Measurements from ENCODE around the gene VDR. TPM values are rescaled to one million over a fixed set of nuclear protein-coding genes. Genes with fewer than 3 reads are reported as not detected.

VDR gene
- total RNA-seq, 1 experiment from 2014 or later = 9.5 TPM

GRCh38 chr12:47803191-47803875 is 101.5 kb downstream of the VDR start:
- DNase-seq (ENCODE audit: low read depth, low spot score) = no peak
- peaks cover 2 to 7% of the 10 kb centered on the region in 2 experiments; a peak in 3 of 4 replicates for H3K4me1 ChIP-seq (ENCODE audit: control insufficient read depth in 1 of 2, insufficient read depth in 2 of 2, low read length in 2 of 2)
- peaks cover 25% of the 10 kb centered on the region; the same call in 1 of the 2 replicates for H3K79me2 ChIP-seq (ENCODE audit: insufficient read depth, low read length)
- no peaks in the 10 kb centered on the region for H3K9me3 ChIP-seq (ENCODE audit: control insufficient read depth in 1 of 2, insufficient read depth in 1 of 2, low read depth in 1 of 2, low read length in 2 of 2)
- no peaks in the 10 kb centered on the region for H3K36me3 ChIP-seq (ENCODE audit: control insufficient read depth in 1 of 2, insufficient read depth in 2 of 2, low read length in 2 of 2)
- H3K9ac ChIP-seq (ENCODE audit: low read length) = no peak overlapping the region
- no peaks in the 10 kb centered on the region for H3K9me2 ChIP-seq (ENCODE audit: insufficient read depth)
- TF ChIP-seq POLR2A (IDR thresholded peaks at IDR 0.05; ENCODE audit: borderline replicate concordance, extremely low read depth, insufficient read depth, insufficient read length) (no peak), EGR1 (IDR thresholded peaks at IDR 0.05; ENCODE audit: low read depth) (no peak), ELF1 (IDR thresholded peaks at IDR 0.05; ENCODE audit: borderline replicate concordance, low read depth) (no peak), EZH2phosphoT487 (IDR thresholded peaks at IDR 0.05; ENCODE audit: borderline replicate concordance) (no peak), ZNF274 (IDR thresholded peaks at IDR 0.05; ENCODE audit: low read depth, low read length) (no peak), YY1 (IDR thresholded peaks at IDR 0.05; ENCODE audit: extremely low read depth, insufficient replicate concordance, low read depth, low read length) (no peak), CBX3 (IDR thresholded peaks at IDR 0.05; ENCODE audit: low read depth) (no peak), JUND (IDR thresholded peaks at IDR 0.05) (no peak), SP1 (IDR thresholded peaks at IDR 0.05; ENCODE audit: low read depth) (no peak), REST (IDR thresholded peaks at IDR 0.05; ENCODE audit: low read depth) (no peak)
- H3K27me3 ChIP-seq (ENCODE audit: insufficient read depth, low read length) = no peaks in the 10 kb centered on the region
- H3K27ac ChIP-seq (ENCODE audit: low read depth, low read length) = no peak overlapping the region
- no peaks in the 10 kb centered on the region for H4K20me1 ChIP-seq (ENCODE audit: insufficient read depth)
- ChIA-PET CTCF (no interaction called here), RAD21 (ENCODE audit: low non-redundant PET in 1 of 2, low total read pairs in 2 of 2, uncharacterized antibody in 2 of 2, unreplicated experiment in 2 of 2) (no interaction called here), POLR2A (no interaction called here)
- intact Hi-C loops (cut with micrococcal nuclease) = no loop called here
- BruUV-seq (replicated peaks) = no TSS peak
- H2AFZ ChIP-seq (ENCODE audit: low read depth, low read length, poor library complexity, severe bottlenecking) = no peak overlapping the region
- H3K4me2 ChIP-seq (ENCODE audit: low read length) = no peak overlapping the region
- no peak for ATAC-seq
- no peak overlapping the region for H3K4me3 ChIP-seq (replicated peaks in 1 of 2; ENCODE audit: low read depth in 1 of 2, low read length in 2 of 2)

Measured in HCT116 (cell line).